Activated T-cell treated with anti-CD3 and anti-CD28 coated beads, Interleukin-2, amount 50 U/mL, for 24 hours (primary cell): ENCODE results near the gene BHLHA9.
"Not testable (repeated sequence)": the region's sequence is repeated elsewhere in the genome, so short reads cannot be mapped to it uniquely, and the experiment has no call there.

ENCODE experiments used
- DNase-seq: peaks from one replicate; pipeline ENCODE4 v3.0.0-alpha.2; 2020
- H3K27ac Mint-ChIP-seq: 2 replicates; pipeline ENCODE4 v1.8.0; 2020; ENCODE audit warnings: mild to moderate bottlenecking, mixed read lengths
- H3K27me3 Mint-ChIP-seq: 2 replicates; pipeline ENCODE4 v1.8.0; 2020; ENCODE audit warnings: mixed read lengths
- H3K36me3 Mint-ChIP-seq: 2 replicates; pipeline ENCODE4 v1.8.0; 2020; ENCODE audit warnings: low read depth, mixed read lengths
- H3K4me1 Mint-ChIP-seq: 2 replicates; pipeline ENCODE4 v1.8.0; 2020; ENCODE audit warnings: low read depth, mixed read lengths
- H3K4me3 Mint-ChIP-seq: 2 replicates; pipeline ENCODE4 v1.8.0; 2020; ENCODE audit warnings: mild to moderate bottlenecking, moderate library complexity, mixed read lengths
- H3K9me3 Mint-ChIP-seq: 2 replicates; pipeline ENCODE4 v1.8.0; 2020; ENCODE audit warnings: mixed read lengths

BHLHA9 gene

DNA sequence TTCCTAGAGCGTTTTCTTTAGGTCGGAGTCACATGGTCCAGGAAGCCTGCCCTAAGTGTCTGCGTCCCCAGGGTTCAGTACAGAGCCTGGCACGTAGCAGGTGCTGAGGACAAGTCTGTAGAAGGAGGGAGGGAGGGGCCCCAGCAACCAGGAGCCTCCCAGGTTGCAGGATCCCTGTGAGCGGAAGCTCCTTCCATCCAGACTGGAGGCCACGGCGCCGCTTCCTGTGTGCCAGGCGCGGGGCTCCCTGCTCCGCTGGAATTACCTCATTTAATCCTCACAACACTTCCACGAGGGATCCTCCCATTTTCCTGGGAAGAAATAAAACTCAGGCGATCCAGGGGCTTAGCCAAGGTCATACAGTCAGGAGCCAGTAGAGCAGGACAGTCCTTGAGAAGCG lies 31.3 kb downstream of the BHLHA9 start:
- no peak overlapping the region for H3K27ac Mint-ChIP-seq
- H3K4me1 Mint-ChIP-seq: peaks cover 23% of the 10 kb centered on the region
- no peaks in the 10 kb centered on the region for H3K9me3 Mint-ChIP-seq
- no peak for DNase-seq
- peaks cover 7% of the 10 kb centered on the region for H3K27me3 Mint-ChIP-seq
- no peaks in the 10 kb centered on the region for H3K36me3 Mint-ChIP-seq
- no peak overlapping the region for H3K4me3 Mint-ChIP-seq

DNA sequence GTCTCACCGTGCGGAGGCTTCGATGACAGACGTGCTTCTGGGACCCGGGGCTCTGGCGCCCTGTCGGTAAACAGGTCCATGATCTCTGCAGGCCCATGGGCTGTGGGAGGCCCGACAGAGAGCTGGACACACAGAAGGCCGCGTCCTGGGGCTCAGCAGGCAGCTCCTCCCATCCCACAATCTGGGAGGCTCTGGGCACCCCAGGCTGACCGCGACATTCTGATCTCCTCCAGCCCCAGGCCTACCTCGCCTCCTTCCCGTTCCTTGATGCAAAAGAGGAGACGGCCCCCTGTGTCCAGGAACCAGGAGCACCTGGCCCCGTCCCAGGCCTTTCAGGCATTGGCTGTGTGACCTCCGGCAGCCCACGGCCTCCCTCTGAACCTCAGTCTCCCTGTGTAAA lies 32.5 kb downstream of the BHLHA9 start:
- H3K27ac Mint-ChIP-seq: no peak overlapping the region
- H3K36me3 Mint-ChIP-seq: no peaks in the 10 kb centered on the region
- no peak overlapping the region for H3K4me3 Mint-ChIP-seq
- H3K4me1 Mint-ChIP-seq: peaks cover 15% of the 10 kb centered on the region
- H3K27me3 Mint-ChIP-seq: peaks cover 14% of the 10 kb centered on the region
- DNase-seq: no peak
- H3K9me3 Mint-ChIP-seq: no peaks in the 10 kb centered on the region

DNA sequence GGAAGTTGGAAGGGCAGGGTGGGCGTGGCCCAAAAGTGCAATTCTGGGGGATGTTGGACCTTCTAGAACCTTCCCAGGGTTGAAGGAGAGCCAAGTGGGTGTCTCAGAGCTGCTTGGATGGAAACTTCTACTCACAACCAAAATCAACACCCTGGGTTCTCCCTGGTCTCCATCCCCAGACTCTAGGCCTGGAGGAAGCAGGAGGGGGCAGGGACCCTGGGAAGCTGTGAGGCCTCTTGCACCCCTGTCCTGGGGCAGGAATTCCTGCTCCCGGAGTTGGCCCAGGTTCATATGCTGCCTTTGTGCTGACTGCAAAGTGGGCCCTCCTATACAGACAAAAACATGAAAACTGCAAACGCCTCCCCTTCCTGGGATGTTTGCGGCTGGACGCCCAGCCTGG lies 34.3 kb downstream of the BHLHA9 start:
- Mint-ChIP-seq H3K27ac (no peak overlapping the region), H3K27me3 (peaks cover 15% of the 10 kb centered on the region), H3K9me3 (no peaks in the 10 kb centered on the region), H3K36me3 (no peaks in the 10 kb centered on the region), H3K4me1 (no peaks in the 10 kb centered on the region), H3K4me3 (no peak overlapping the region)
- no peak for DNase-seq

- H3K4me3 Mint-ChIP-seq: no peak overlapping the region
- H3K36me3 Mint-ChIP-seq: no peaks in the 10 kb centered on the region
- peaks cover 15% of the 10 kb centered on the region for H3K27me3 Mint-ChIP-seq
- H3K9me3 Mint-ChIP-seq: no peaks in the 10 kb centered on the region
- no peak overlapping the region for H3K27ac Mint-ChIP-seq
- H3K4me1 Mint-ChIP-seq: no peaks in the 10 kb centered on the region
- DNase-seq: no peak
Observed at GRCh38 chr17:1304962-1305563, 34.8 kb downstream of the BHLHA9 start.

GRCh38 chr17:1307829-1308228 lies 37.6 kb downstream of the BHLHA9 start:
- H3K4me1 Mint-ChIP-seq, H3K36me3 Mint-ChIP-seq, H3K27ac Mint-ChIP-seq, DNase-seq, H3K9me3 Mint-ChIP-seq, H3K4me3 Mint-ChIP-seq: not testable (repeated sequence)
- H3K27me3 Mint-ChIP-seq: peaks cover 13% of the 10 kb centered on the region

DNA sequence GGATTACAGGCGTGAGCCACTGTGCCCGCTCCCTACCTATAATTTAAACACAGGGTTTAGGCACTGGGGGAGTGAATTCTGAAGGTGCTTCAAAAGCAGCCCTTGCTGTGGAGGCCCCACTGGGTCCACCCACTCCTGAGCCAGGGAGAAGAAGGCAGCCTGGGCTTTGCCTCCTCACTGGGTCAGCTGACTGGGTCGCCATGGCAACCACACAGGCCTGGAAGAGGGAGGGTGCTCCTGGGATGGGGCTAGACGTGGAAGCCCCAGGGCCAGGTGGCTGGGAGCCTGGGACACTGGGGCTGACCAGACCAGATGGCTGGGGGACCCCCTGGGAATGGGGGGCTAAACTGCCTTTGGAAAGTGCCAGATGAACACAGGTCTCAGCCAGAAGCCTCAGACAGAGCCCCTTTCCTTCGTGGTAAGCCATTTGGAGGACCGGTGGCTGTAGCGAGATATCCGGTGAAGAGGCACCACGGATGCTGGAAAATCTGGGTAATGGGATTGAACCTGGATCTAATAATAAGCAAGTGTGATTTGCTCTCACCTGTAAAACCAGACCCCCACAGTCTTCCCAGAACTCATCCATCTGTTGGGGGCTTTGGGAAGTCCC lies 42.1 kb downstream of the BHLHA9 start:
- peaks cover 24% of the 10 kb centered on the region for H3K27me3 Mint-ChIP-seq
- no peaks in the 10 kb centered on the region for H3K36me3 Mint-ChIP-seq
- H3K4me1 Mint-ChIP-seq: no peaks in the 10 kb centered on the region
- no peak overlapping the region for H3K27ac Mint-ChIP-seq
- DNase-seq: no peak
- no peak overlapping the region for H3K4me3 Mint-ChIP-seq
- H3K9me3 Mint-ChIP-seq: no peaks in the 10 kb centered on the region

- no peaks in the 10 kb centered on the region for H3K4me1 Mint-ChIP-seq
- H3K9me3 Mint-ChIP-seq: no peaks in the 10 kb centered on the region
- H3K27ac Mint-ChIP-seq: no peak overlapping the region
- no peaks in the 10 kb centered on the region for H3K36me3 Mint-ChIP-seq
- H3K27me3 Mint-ChIP-seq: peaks cover 19% of the 10 kb centered on the region
- DNase-seq: no peak
- no peak overlapping the region for H3K4me3 Mint-ChIP-seq
Observed at GRCh38 chr17:1313270-1314005, 43.2 kb downstream of the BHLHA9 start.

- no peak overlapping the region for H3K4me3 Mint-ChIP-seq
- no peaks in the 10 kb centered on the region for H3K9me3 Mint-ChIP-seq
Observed at GRCh38 chr17:1315409-1315808, 45.2 kb downstream of the BHLHA9 start.

GRCh38 chr17:1315891-1316403 lies 45.7 kb downstream of the BHLHA9 start:
- no peak for DNase-seq
- Mint-ChIP-seq H3K36me3 (no peaks in the 10 kb centered on the region), H3K9me3 (no peaks in the 10 kb centered on the region), H3K4me1 (no peaks in the 10 kb centered on the region), H3K27me3 (peaks cover 30% of the 10 kb centered on the region), H3K27ac (no peak overlapping the region), H3K4me3 (no peak overlapping the region)

More at GRCh38 chr17:1315409-1315808, 45.2 kb downstream of the BHLHA9 start:
- H3K27me3 Mint-ChIP-seq: peaks cover 26% of the 10 kb centered on the region
- H3K36me3 Mint-ChIP-seq: no peaks in the 10 kb centered on the region
- no peaks in the 10 kb centered on the region for H3K4me1 Mint-ChIP-seq
- H3K27ac Mint-ChIP-seq: no peak overlapping the region
- no peak for DNase-seq
